NOMO-1 treated with DMSO at 0.1 percent for 48 hours (cell line): ENCODE data around the gene SOX9.
"Not testable (repeated sequence)": the region's sequence is repeated elsewhere in the genome, so short reads cannot be mapped to it uniquely, and the experiment has no call there.

Experiments used
- DNase-seq: peaks from one replicate; lab custom pipeline; 2025; ENCODE audit not compliant: unreplicated experiment; lab: John Stamatoyannopoulos, UW

The SOX9 gene

DNA sequence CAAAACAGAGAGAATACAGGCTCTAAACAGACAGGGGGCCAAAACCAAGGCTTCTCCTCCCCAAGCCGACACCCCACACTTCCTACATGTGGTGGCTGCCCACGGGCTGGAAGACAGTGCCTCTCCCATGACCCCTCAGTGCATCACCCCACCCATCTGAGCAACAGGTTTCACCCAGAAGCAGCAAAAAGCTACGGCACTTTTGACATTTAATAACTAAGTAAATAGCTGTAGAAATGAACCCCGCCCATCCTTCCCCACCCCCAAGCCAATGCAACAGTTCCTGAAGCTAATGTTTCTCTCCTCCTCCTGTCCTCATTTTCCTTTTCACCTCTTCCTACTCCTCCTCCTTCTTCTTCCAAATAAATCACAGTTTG lies 9.9 kb upstream of the SOX9 start:
- no peak for DNase-seq

DNA sequence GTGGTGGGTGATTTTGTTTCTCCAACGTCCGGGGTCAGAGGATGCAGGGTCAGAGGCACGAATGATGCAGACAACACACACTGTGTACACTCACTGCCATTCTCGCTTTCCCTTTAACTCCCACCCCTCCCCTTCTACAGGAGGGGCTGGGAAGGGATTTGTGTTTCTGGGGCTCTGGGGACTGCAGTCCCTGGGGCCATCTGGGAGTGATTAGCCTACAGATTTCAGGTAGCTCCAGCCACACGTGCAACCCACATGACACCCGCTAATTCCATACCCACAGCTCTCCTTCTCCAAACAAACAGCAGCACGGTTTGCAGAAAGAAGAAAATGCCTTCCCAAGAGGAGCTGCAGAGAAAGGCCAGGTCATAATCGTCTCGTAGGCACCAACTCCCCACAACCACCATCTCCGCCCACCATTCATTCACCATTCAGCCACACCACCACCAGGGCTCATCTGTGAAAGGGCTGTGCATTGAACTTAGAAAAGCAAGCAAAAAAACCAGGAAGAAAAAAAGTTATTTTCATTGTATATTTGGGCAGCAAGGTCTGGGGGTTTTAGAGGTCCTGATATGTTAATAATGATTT lies 9.4 kb upstream of the SOX9 start:
- DNase-seq: no peak

DNA sequence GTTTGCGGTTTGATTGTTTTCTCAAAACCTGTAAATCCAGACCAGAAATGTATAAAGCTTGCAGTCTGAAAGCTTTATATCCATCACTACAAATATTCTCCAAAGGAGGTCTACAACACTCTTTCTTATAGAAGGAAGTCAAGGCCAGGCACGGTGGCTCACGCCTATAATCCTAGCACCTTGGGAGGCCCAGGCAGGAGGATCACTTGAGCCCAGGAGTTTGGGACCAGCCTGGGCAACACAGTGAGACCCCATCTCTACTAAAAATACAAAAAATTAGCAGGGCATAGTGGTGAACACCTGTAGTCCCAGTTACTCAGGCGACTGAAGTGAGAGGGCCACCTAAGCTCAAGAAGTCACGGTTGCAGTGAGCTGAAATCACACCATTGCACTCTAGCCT lies 8.9 kb upstream of the SOX9 start:
- DNase-seq: not testable (repeated sequence)

DNA sequence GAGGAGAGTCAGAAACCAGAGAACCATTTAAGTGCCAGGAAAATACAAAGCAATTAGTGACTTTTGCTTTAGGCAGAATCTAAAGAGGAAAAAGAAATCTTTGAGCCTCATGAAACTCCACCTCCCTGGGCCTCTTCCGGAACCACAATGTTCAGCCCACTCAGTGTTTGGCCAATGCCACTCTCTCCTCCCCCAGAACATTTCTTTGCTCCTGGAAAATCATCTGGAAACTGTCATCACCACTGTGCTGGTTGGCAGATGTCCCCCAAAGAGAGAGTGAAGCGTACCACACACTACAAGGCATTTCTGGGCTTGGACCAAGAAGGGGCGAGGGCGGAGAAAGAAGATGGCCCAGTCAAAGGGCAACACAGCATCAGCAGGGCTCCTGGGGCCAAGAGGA lies 7.1 kb upstream of the SOX9 start:
- no peak for DNase-seq

DNA sequence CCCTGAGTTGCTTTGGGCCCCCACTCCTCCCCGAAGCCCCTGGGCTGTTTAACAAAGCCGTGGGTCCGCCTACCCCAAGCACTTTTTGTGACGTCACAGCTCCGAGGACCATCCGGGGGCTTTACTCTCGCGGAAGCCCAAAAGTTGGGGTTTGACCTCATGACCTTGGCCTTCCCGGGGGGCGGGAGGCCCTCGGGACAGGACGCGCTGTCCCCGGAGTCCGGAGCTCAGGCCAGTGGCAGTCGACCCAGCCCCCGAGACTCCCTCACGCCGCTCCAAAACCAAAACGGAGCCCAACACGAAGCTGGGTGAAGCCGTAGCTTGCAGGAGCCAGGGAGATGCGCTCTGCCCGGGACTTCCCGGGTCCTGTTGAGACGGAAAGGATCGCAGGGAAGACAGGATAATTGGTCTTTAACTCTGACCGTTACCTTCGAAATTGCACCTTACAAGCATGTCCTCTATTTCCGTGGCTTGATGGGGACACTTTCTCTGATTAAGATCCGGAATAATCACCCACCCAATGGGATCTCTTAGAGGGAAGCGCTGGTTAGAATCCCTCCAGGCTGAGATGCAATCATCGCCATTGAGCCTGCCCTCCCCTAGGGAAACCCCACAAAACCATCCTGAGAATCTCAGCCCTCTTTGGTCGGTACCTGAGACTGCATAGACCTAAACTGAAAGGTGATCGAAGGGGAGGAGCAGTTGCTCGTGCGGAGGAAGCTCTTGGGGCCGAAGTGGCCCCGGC lies 4.9 kb upstream of the SOX9 start:
- no peak for DNase-seq

DNA sequence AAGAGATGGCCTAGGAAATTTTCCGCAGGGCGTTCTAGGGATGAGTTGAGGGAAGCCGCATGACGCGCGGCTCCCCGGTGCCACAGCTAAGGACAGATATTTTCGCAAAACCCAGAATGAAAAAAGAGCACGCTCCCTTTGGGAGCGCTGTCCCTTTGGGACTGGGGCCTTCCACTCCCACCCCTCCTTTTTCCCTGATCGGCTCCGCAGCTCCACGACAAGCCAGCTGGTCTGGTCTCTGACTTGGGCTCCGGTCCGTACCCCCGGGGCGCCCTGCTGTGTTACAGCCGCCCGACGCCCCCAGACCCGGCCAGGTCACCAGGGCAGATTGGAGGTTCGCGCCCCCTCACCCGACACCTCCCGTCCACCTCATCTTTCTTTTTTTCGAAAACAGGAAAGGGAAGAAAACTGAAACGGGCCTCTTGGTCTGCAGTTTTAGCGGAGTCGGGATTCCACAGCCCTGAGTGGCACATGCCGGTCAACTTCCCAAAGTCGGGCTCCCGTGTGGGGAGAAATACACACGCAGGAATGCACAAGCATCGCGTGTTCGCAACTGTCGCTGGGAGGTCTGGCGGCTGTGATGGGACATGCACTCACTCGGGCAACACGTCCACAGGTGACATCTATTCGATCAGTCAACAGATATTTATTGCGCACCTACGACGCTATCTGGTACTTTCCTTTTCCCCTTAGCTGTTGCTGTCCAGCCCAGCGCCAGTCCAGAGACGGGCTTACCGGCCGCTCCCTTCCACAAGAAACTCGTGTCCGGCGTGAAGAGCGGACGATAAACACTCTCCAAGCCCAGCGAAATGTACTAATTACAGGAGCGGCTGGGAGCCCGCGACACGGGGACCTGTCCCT lies 3.9 kb upstream of the SOX9 start:
- no peak for DNase-seq

DNA sequence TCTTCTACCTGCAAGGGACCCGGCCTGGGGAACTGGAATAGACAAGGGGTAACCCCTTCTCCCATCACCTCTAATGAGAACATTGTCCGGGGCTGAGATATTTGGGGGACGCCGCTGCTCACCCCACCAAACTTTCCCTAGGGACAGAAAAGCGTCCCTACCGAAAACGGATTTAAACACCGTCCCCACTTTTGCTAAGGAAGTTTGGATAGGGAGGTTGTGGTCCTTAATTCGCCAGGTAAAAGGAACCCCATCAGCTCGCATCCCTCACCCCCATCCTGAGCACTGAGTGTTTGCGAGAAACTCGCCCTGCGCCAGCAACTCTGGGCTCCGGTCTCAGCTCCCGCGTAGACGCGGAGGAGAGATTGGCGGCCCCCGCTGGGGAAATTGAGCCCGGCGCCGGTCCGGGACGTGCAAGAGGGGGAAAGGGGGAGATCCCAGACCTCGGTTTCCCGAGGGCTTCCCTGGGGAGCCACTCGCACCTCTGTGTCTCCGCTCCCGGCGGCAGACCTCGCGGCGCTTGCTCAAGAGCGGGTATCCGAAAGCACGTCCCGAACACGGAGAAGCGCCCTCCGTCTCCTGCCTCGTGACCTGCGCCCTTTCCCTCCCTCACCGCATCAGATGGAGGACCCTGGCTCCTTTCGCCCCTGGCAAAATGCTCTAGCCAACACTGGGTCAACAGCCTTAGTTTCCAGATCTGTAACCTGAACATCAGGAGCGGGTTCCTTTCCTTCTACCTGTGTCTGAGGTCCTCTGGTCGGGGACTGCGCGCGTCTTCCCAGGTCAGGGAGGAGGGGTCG lies 3.1 kb upstream of the SOX9 start:
- DNase-seq: no peak

DNA sequence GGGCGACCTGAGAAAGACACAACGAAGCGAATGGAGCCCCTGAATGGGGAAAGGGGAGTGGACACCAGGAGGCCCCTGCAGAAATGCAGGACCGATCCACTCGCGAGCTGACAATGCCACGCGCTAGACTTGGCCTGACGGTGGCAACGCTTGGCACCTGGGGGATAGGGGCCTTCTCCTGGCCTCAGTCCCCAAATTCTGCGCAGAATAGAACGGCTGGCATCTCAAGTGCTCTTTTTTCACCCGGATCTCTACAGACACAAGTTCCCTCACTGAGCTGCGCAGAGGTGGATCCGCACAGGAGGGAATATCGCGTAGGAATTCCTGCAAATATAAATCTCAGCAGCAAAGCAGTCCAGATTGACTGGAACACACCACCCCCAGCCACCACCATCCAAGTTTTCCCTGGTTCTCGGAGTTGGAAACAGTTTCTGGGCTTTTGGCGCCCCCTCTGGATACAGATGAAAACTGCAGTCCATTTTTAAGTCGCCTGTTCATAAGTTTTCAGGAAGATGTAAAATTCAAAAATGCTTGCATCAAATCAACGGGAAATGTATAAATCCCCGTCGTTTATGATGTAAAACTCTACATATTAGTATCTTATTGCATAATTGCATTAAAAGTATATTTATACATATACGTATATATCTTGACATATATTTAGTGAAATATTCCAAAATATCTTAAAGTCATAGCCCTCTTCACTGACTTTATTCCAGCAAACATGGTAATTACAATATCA lies 2.3 kb upstream of the SOX9 start:
- peak; percentile 3 for DNase-seq

DNA sequence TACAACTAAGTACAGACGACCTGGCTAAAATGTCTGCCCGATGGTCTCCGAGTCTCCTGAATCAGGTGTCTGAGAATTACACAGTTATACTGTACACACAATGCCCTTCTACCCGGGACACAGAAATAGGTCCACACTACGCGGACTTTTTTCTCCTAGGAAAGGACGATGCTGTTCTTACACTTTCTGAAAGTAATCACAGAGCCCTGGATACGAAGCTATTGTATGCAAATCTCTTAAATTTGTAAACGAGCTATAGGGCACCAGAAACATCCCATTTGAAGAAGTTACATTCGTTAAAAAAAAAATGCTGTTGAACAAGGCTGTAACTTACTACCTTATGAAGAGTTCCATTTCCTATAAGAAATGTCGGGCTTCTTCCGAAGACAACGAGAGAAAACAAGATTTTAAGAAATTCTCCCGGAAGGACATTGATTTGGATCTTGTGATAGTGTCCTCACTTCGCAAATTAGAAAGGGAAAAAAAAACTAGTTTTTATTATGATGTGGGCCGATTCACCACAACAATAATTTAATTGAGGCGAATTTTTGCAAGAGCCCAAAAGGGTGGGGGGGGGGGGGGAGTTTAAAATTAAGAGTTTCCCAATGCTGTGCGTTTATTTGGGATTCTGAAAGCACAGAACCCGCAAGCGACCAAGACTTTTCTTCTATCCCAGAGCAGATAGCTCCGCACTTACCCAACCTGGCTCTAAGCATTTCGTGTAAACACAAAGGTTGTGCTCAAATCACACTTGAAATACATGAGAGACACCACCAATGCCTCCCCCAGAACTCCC lies 1.5 kb upstream of the SOX9 start:
- DNase-seq: no peak

DNA sequence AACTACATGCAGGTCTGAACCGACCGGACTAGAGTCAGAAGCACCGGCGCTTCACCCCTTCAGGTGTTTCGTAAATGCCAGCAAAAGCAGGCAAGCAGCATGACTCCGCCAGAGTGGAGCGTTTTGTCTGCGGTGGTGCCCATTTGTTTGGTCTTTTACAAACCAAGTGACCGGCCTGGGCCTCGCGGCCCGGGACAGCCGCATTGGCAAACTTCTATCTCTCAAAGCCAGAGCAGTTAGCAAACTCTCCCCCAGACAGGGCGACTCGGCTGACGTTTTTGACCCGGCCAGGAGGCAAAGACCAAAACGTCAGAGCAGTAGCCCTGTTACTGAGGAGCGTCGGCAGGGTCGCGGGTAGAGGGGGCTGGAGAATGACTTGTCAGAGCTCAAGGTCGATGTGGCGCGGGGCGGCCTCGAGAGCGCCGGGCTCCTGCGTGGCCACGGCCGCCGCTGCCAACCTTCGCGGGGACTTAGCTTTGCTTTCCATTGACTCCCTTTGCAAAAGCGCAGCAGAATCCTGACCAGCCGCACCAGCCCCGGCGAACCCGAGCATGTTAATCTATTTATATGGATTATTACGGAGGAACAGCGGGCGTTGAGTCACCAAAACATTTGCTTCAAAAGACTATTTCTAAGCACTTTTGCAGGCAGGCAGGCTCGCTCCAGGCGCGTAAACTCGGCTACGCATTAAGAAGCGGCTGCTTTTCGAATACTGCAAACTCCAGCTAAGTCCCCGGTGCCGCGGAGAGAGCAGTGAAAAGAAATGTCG lies 763 bp upstream of the SOX9 start:
- no peak for DNase-seq

DNA sequence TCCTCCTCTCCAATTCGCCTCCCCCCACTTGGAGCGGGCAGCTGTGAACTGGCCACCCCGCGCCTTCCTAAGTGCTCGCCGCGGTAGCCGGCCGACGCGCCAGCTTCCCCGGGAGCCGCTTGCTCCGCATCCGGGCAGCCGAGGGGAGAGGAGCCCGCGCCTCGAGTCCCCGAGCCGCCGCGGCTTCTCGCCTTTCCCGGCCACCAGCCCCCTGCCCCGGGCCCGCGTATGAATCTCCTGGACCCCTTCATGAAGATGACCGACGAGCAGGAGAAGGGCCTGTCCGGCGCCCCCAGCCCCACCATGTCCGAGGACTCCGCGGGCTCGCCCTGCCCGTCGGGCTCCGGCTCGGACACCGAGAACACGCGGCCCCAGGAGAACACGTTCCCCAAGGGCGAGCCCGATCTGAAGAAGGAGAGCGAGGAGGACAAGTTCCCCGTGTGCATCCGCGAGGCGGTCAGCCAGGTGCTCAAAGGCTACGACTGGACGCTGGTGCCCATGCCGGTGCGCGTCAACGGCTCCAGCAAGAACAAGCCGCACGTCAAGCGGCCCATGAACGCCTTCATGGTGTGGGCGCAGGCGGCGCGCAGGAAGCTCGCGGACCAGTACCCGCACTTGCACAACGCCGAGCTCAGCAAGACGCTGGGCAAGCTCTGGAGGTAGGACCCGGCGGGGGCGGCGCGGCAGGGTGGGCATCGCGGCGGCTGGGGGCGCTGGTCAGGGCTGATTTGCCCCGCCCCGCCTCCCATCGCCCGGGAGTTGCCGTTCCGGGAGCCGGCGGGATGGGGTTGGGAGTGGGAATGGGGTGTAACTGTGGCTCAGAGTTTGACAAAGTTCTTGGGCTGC lies 567 bp downstream of the SOX9 start:
- DNase-seq: no peak

DNA sequence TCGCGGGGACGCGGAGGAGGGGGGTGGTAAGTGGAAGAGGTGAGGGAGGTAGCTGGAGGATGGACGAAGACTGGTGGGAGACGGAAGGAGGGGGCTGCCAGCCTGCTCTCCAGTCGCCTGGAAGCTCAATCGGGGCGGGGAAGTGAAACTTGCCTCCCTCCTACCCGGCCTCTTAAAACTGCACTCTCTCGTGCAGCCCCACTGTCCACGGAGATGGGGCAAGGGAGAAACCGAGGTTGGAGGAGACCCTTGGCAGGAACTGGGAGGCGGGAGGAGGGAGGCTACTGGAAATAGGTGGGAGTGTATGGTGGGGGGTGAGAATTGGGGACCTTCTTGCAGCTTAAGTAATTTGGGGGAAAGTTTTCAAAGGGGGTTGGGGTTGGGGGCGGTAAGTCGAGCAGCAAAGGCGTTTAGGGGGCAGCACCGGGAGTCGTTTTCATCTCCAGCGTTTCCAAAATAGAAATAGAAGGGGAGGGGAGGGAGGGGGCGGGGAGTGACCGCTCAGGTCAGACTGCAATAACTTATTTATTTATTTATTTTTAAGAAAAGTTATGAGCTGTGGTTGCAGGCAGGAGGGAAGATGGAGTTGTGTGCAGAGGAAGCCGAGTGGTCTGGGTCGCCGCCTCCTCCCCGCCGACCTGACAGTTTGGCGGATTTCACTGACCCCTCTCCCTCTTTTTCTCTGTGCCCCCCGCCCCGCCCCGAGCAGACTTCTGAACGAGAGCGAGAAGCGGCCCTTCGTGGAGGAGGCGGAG lies 1.4 kb downstream of the SOX9 start:
- DNase-seq: no peak

DNA sequence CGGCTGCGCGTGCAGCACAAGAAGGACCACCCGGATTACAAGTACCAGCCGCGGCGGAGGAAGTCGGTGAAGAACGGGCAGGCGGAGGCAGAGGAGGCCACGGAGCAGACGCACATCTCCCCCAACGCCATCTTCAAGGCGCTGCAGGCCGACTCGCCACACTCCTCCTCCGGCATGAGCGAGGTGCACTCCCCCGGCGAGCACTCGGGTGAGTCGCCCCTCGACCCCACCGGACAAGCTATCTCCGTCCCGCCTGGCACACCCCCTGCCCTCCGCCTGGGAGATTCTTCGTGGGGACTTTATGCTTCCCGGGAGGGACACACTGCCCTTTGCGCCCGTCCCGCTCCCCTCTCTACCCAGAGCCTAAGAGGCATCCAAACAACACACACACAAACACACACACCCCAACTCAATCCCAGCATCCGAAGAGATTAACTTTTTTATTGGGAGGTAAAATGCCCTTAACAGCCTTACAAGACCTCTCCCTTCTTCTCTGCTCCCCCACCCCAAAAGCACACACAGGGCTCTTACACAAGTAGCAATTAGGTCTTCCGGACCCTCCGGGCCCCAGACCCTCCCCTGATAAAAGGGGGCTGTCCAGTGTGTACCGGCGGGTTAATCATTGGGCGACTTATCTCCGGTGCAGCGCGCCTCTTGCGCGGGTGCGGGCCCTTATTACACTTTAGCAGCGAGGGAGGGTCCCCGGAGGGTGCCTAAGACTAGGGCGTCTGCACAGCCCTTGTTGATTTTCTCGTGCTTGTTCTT lies 2.1 kb downstream of the SOX9 start:
- no peak for DNase-seq

DNA sequence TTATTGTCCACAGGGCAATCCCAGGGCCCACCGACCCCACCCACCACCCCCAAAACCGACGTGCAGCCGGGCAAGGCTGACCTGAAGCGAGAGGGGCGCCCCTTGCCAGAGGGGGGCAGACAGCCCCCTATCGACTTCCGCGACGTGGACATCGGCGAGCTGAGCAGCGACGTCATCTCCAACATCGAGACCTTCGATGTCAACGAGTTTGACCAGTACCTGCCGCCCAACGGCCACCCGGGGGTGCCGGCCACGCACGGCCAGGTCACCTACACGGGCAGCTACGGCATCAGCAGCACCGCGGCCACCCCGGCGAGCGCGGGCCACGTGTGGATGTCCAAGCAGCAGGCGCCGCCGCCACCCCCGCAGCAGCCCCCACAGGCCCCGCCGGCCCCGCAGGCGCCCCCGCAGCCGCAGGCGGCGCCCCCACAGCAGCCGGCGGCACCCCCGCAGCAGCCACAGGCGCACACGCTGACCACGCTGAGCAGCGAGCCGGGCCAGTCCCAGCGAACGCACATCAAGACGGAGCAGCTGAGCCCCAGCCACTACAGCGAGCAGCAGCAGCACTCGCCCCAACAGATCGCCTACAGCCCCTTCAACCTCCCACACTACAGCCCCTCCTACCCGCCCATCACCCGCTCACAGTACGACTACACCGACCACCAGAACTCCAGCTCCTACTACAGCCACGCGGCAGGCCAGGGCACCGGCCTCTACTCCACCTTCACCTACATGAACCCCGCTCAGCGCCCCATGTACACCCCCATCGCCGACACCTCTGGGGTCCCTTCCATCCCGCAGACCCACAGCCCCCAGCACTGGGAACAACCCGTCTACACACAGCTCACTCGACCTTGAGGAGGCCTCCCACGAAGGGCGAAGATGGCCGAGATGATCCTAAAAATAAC lies 3.0 kb downstream of the SOX9 start:
- no peak for DNase-seq

DNA sequence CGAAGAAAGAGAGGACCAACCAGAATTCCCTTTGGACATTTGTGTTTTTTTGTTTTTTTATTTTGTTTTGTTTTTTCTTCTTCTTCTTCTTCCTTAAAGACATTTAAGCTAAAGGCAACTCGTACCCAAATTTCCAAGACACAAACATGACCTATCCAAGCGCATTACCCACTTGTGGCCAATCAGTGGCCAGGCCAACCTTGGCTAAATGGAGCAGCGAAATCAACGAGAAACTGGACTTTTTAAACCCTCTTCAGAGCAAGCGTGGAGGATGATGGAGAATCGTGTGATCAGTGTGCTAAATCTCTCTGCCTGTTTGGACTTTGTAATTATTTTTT lies 3.6 kb downstream of the SOX9 start:
- no peak for DNase-seq

DNA sequence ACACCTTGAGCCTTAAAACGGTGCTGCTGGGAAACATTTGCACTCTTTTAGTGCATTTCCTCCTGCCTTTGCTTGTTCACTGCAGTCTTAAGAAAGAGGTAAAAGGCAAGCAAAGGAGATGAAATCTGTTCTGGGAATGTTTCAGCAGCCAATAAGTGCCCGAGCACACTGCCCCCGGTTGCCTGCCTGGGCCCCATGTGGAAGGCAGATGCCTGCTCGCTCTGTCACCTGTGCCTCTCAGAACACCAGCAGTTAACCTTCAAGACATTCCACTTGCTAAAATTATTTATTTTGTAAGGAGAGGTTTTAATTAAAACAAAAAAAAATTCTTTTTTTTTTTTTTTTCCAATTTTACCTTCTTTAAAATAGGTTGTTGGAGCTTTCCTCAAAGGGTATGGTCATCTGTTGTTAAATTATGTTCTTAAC lies 4.4 kb downstream of the SOX9 start:
- DNase-seq: no peak
